HEK293 (cell line): ENCODE results near the gene NECAB2.

ENCODE experiments used
- CTCF ChIA-PET: fragments of 350-600 bp; formaldehyde crosslinking; extraction: SDS; loops from one replicate; lab custom pipeline; 2021; ENCODE audit warnings: antibody characterized with exemption; lab: Yijun Ruan, JAX
- POLR2A ChIA-PET: fragments of 300-600 bp; formaldehyde crosslinking; extraction: SDS; loops from one replicate; lab custom pipeline; 2020; ENCODE audit warnings: antibody characterized with exemption, inconsistent platforms; lab: Yijun Ruan, JAX
- H3K27ac ChIP-seq: fragments of 200-500 bp; sonication (Bioruptor generic); 2 replicates; pipeline ENCODE4 v1.5.1; 2014; ENCODE audit warnings: low read depth, low read length, control low read depth, inconsistent platforms; ENCODE audit errors: extremely low read depth
- H3K36me3 ChIP-seq, 2 experiments: fragments of 200-500 bp in 1 of 2; sonication (Bioruptor generic) in 1 of 2; 1 replicate in 1 of 2; 2 replicates in 1 of 2; pipeline ENCODE4 v1.5.1; 2014 to 2017; ENCODE audit warnings: inconsistent platforms in 2 of 2, low read length in 2 of 2; ENCODE audit not compliant: control insufficient read depth in 2 of 2, insufficient read depth in 1 of 2
- H3K4me1 ChIP-seq: fragments of 200-500 bp; sonication (Bioruptor generic); 2 replicates; pipeline ENCODE4 v1.5.1; 2014; ENCODE audit warnings: mild to moderate bottlenecking, low read length, inconsistent platforms; ENCODE audit not compliant: control insufficient read depth, insufficient read depth
- H3K4me3 ChIP-seq: 2 replicates; pipeline ENCODE4 v1.5.1; 2011; ENCODE audit warnings: low read depth, mild to moderate bottlenecking, control low read depth, low read length, moderate library complexity
- H3K9me3 ChIP-seq: fragments of 200-500 bp; sonication (Bioruptor generic); 2 replicates; pipeline ENCODE4 v1.5.1; 2014; ENCODE audit warnings: low read depth, low read length, inconsistent platforms; ENCODE audit not compliant: control insufficient read depth, insufficient read depth
- OSR2 ChIP-seq: fragments of 450-650 bp; formaldehyde crosslinking; IDR thresholded peaks from 2 replicates; pipeline ENCODE4 v1.5.1; 2016; ENCODE audit warnings: missing biosample characterization, missing genetic modification characterization
- SCRT1 ChIP-seq: fragments of 450-650 bp; formaldehyde crosslinking; IDR thresholded peaks from 2 replicates; pipeline ENCODE4 v1.5.1; 2016; ENCODE audit warnings: missing biosample characterization, missing genetic modification characterization, borderline replicate concordance
- SP2 ChIP-seq: fragments of 450-650 bp; formaldehyde crosslinking; IDR thresholded peaks from 2 replicates; pipeline ENCODE4 v1.5.1; 2016; ENCODE audit warnings: missing biosample characterization, missing genetic modification characterization
- ZBTB20 ChIP-seq: fragments of 450-650 bp; formaldehyde crosslinking; IDR thresholded peaks from 2 replicates; pipeline ENCODE4 v1.5.1; 2016; ENCODE audit warnings: missing biosample characterization, missing genetic modification characterization
- ZNF112 ChIP-seq: fragments of 450-650 bp; formaldehyde crosslinking; IDR thresholded peaks from 2 replicates; pipeline ENCODE4 v1.5.0; 2017; ENCODE audit warnings: missing biosample characterization, missing genetic modification characterization
- ZNF114 ChIP-seq: fragments of 450-650 bp; formaldehyde crosslinking; IDR thresholded peaks from 2 replicates; pipeline ENCODE4 v1.5.0; 2017; ENCODE audit warnings: missing biosample characterization, missing genetic modification characterization
- ZNF223 ChIP-seq: fragments of 450-650 bp; formaldehyde crosslinking; IDR thresholded peaks from 2 replicates; pipeline ENCODE4 v1.5.1; 2016; ENCODE audit warnings: missing biosample characterization, missing genetic modification characterization
- ZNF335 ChIP-seq: fragments of 450-650 bp; formaldehyde crosslinking; conservative IDR thresholded peaks from 2 replicates; pipeline ENCODE4 v1.5.1; 2016; ENCODE audit warnings: missing biosample characterization, missing genetic modification characterization
- ZNF366 ChIP-seq: fragments of 450-650 bp; formaldehyde crosslinking; conservative IDR thresholded peaks from 2 replicates; pipeline ENCODE4 v1.5.1; 2016; ENCODE audit warnings: missing biosample characterization, missing genetic modification characterization
- ZNF571 ChIP-seq: fragments of 450-650 bp; formaldehyde crosslinking; IDR thresholded peaks from 2 replicates; pipeline ENCODE4 v1.5.0; 2017; ENCODE audit warnings: missing biosample characterization, missing genetic modification characterization
- ZNF600 ChIP-seq: fragments of 450-650 bp; formaldehyde crosslinking; IDR thresholded peaks from 2 replicates; pipeline ENCODE4 v1.5.1; 2016; ENCODE audit warnings: missing biosample characterization, missing genetic modification characterization
- ZNF654 ChIP-seq: fragments of 450-650 bp; formaldehyde crosslinking; IDR thresholded peaks from 2 replicates; pipeline ENCODE4 v1.5.1; 2016; ENCODE audit warnings: low read depth, missing biosample characterization, missing genetic modification characterization
- ZNF768 ChIP-seq: fragments of 450-650 bp; formaldehyde crosslinking; IDR thresholded peaks from 2 replicates; pipeline ENCODE4 v1.5.1; 2018; ENCODE audit warnings: missing biosample characterization, mild to moderate bottlenecking, missing genetic modification characterization
- ZXDB ChIP-seq: fragments of 450-650 bp; formaldehyde crosslinking; IDR thresholded peaks from 2 replicates; pipeline ENCODE4 v1.5.1; 2016; ENCODE audit warnings: missing biosample characterization, missing genetic modification characterization
- TF ChIP-seq, protein P1 (sequence below): fragments of 450-650 bp; formaldehyde crosslinking; IDR thresholded peaks from 2 replicates; pipeline ENCODE4 v1.5.1; 2016; ENCODE audit warnings: missing biosample characterization, missing genetic modification characterization
- TF ChIP-seq, protein P2 (sequence below): fragments of 450-650 bp; formaldehyde crosslinking; IDR thresholded peaks from 2 replicates; pipeline ENCODE4 v1.5.1; 2016; ENCODE audit warnings: missing biosample characterization, missing genetic modification characterization
- TF ChIP-seq, protein P3 (sequence below): fragments of 450-650 bp; formaldehyde crosslinking; IDR thresholded peaks from 2 replicates; pipeline ENCODE4 v1.5.1; 2016; ENCODE audit warnings: missing biosample characterization, missing genetic modification characterization
- TF ChIP-seq, protein P4 (sequence below): fragments of 450-650 bp; formaldehyde crosslinking; IDR thresholded peaks from 2 replicates; pipeline ENCODE4 v1.5.1; 2016; ENCODE audit warnings: missing biosample characterization, missing genetic modification characterization
- TF ChIP-seq, protein P5 (sequence below): fragments of 450-650 bp; formaldehyde crosslinking; IDR thresholded peaks from 2 replicates; pipeline ENCODE4 v1.5.1; 2016; ENCODE audit warnings: missing biosample characterization, missing genetic modification characterization, low read depth

Gene NECAB2

DNA sequence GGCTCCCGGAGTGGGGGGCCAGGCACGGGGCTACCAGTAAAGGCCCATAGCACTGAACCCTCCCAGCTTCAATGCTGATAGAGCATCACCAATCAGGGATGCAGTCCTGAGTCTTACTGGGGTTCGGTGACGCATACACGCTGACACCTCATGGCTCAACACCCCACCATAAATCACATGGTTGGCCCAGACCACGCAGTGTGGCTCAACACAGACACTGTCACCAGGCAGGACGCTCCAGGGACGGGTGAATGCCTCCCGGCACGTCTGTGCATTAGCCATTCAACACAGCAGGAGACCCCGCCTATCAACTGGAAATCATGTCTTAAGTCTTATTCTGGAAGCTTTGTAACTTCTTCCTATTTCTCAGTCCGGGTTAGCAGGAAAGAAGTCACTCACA lies 35.0 kb downstream of the NECAB2 start (continued):
- TF ChIP-seq, protein P1, sequence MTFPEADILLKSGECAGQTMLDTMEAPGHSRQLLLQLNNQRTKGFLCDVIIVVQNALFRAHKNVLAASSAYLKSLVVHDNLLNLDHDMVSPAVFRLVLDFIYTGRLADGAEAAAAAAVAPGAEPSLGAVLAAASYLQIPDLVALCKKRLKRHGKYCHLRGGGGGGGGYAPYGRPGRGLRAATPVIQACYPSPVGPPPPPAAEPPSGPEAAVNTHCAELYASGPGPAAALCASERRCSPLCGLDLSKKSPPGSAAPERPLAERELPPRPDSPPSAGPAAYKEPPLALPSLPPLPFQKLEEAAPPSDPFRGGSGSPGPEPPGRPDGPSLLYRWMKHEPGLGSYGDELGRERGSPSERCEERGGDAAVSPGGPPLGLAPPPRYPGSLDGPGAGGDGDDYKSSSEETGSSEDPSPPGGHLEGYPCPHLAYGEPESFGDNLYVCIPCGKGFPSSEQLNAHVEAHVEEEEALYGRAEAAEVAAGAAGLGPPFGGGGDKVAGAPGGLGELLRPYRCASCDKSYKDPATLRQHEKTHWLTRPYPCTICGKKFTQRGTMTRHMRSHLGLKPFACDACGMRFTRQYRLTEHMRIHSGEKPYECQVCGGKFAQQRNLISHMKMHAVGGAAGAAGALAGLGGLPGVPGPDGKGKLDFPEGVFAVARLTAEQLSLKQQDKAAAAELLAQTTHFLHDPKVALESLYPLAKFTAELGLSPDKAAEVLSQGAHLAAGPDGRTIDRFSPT = no peak
- TF ChIP-seq ZBTB20 (no peak), SP2 (no peak), ZNF114 (tag by site-specific recombination) (no peak), ZNF335 (tag by site-specific recombination) (no peak), ZNF654 (tag by site-specific recombination) (no peak), ZNF571 (tag by site-specific recombination) (no peak), ZXDB (tag by site-specific recombination) (no peak), ZNF366 (tag by site-specific recombination) (no peak)
- TF ChIP-seq, protein P2, sequence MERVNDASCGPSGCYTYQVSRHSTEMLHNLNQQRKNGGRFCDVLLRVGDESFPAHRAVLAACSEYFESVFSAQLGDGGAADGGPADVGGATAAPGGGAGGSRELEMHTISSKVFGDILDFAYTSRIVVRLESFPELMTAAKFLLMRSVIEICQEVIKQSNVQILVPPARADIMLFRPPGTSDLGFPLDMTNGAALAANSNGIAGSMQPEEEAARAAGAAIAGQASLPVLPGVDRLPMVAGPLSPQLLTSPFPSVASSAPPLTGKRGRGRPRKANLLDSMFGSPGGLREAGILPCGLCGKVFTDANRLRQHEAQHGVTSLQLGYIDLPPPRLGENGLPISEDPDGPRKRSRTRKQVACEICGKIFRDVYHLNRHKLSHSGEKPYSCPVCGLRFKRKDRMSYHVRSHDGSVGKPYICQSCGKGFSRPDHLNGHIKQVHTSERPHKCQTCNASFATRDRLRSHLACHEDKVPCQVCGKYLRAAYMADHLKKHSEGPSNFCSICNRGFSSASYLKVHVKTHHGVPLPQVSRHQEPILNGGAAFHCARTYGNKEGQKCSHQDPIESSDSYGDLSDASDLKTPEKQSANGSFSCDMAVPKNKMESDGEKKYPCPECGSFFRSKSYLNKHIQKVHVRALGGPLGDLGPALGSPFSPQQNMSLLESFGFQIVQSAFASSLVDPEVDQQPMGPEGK (tag by site-specific recombination) = no peak
- TF ChIP-seq, protein P3, sequence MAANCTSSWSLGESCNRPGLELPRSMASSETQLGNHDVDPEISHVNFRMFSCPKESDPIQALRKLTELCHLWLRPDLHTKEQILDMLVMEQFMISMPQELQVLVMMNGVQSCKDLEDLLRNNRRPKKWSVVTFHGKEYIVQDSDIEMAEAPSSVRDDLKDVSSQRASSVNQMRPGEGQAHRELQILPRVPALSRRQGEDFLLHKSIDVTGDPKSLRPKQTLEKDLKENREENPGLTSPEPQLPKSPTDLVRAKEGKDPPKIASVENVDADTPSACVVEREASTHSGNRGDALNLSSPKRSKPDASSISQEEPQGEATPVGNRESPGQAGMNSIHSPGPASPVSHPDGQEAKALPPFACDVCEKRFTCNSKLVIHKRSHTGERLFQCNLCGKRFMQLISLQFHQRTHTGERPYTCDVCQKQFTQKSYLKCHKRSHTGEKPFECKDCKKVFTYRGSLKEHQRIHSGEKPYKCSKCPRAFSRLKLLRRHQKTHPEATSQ (tag by site-specific recombination) = no peak
- TF ChIP-seq, protein P4, sequence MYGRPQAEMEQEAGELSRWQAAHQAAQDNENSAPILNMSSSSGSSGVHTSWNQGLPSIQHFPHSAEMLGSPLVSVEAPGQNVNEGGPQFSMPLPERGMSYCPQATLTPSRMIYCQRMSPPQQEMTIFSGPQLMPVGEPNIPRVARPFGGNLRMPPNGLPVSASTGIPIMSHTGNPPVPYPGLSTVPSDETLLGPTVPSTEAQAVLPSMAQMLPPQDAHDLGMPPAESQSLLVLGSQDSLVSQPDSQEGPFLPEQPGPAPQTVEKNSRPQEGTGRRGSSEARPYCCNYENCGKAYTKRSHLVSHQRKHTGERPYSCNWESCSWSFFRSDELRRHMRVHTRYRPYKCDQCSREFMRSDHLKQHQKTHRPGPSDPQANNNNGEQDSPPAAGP (tag by site-specific recombination) = no peak
- TF ChIP-seq, protein P5, sequence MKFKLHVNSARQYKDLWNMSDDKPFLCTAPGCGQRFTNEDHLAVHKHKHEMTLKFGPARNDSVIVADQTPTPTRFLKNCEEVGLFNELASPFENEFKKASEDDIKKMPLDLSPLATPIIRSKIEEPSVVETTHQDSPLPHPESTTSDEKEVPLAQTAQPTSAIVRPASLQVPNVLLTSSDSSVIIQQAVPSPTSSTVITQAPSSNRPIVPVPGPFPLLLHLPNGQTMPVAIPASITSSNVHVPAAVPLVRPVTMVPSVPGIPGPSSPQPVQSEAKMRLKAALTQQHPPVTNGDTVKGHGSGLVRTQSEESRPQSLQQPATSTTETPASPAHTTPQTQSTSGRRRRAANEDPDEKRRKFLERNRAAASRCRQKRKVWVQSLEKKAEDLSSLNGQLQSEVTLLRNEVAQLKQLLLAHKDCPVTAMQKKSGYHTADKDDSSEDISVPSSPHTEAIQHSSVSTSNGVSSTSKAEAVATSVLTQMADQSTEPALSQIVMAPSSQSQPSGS (tag by site-specific recombination) = no peak

DNA sequence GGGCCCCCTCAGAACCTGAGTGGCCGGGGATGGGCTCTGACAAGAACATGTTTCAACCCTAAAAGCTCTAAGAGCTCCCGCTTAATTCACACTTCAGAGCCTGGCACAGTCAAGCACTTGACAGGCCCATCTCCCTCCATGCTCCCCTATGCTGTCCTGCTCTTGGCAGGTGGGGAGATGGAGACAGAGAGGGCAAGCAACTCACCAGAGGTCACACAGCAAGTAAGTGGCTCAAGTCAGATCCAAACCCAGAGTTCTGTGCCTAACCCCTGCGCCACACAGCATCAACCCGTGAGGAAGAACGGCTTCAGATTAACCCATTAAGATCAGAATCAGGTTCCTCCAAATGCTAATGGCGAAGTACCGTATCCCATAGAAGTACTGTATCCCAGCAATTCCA lies 36.4 kb downstream of the NECAB2 start:
- no peak overlapping the region for H3K4me3 ChIP-seq
- H3K4me1 ChIP-seq = no peaks in the 10 kb centered on the region
- ChIA-PET POLR2A (no interaction called here), CTCF (interaction anchor here (1.8 kb wide), 1 partner anchor 58 kb away, joined by 4 read pairs; no protein-coding TSS in a partner anchor)
- H3K36me3 ChIP-seq = no peaks in the 10 kb centered on the region
- H3K9me3 ChIP-seq = no peaks in the 10 kb centered on the region
- TF ChIP-seq ZNF600 (tag by site-specific recombination) = no peak
- no peak for TF ChIP-seq ZNF223
- TF ChIP-seq ZNF112 (tag by site-specific recombination) = no peak
- no peak for TF ChIP-seq SCRT1 (tag by site-specific recombination)
- peak; percentile 76; the same call in 1 of the 2 replicates for TF ChIP-seq ZNF768 (tag by site-specific recombination)
- no peak for TF ChIP-seq OSR2 (tag by site-specific recombination)
- no peak overlapping the region for H3K27ac ChIP-seq
